Measurements from ENCODE around the gene YBEY.

YBEY gene

GRCh38 chr21:46329796-46330195, 43.7 kb downstream of the YBEY start:
- peaks cover 12 to 23% (median 13%) of the 10 kb centered on the region in 10 experiments for H3K4me1 ChIP-seq
- no peak for TF ChIP-seq Cebpa-rat (IDR thresholded peaks at IDR 0.05)

GRCh38 chr21:46334351-46335140, 48.4 kb downstream of the YBEY start:
- no peak for TF ChIP-seq Cebpa-rat (IDR thresholded peaks at IDR 0.05)
- Histone ChIP-seq H4K20me1 (peaks cover 0 to 44% (median 13%) of the 10 kb centered on the region in 11 experiments; a peak in 9 of 22 replicates), H3K4me1 (peaks cover 0 to 10% (median 0%) of the 10 kb centered on the region in 10 experiments; a peak in 7 of 20 replicates), H3K4me2 (no peak overlapping the region), H3K27me3 (no peaks in the 10 kb centered on the region), H3K27ac (no peak overlapping the region), H3K36me3 (peaks cover 68 to 100% (median 87%) of the 10 kb centered on the region in 11 experiments), H3K4me3 (no peak overlapping the region), H3K9ac (0 out of 22 replicates have a peak overlapping the region, but pooled peaks of 1 of the 11 experiments have one; percentile 5), H3K9me3 (replicated peaks in 1 of 11) (peaks cover 0 to 11% (median 2%) of the 10 kb centered on the region in 11 experiments; a peak in 7 of 22 replicates)

More at GRCh38 chr21:46329796-46330195, 43.7 kb downstream of the YBEY start:
- Histone ChIP-seq H3K36me3 (peaks cover 29 to 78% (median 66%) of the 10 kb centered on the region in 11 experiments), H3K4me2 (no peak overlapping the region), H3K27ac (no peak overlapping the region), H3K27me3 (no peaks in the 10 kb centered on the region), H3K4me3 (no peak overlapping the region), H3K9me3 (replicated peaks in 1 of 11) (no peaks in the 10 kb centered on the region), H3K9ac (0 out of 22 replicates have a peak overlapping the region, but pooled peaks of 1 of the 11 experiments have one; percentile 3), H4K20me1 (peaks cover 0 to 60% (median 11%) of the 10 kb centered on the region in 11 experiments; a peak in 12 of 22 replicates)

GRCh38 chr21:46336603-46337002, 50.5 kb downstream of the YBEY start:
- no peak overlapping the region for H3K9ac ChIP-seq
- no peak overlapping the region for H3K4me2 ChIP-seq
- peaks cover 0 to 17% (median 8%) of the 10 kb centered on the region in 11 experiments; a peak in 13 of 22 replicates for H3K9me3 ChIP-seq (replicated peaks in 1 of 11)
- H3K36me3 ChIP-seq, result peaks cover 62 to 100% (median 88%) of the 10 kb centered on the region in 11 experiments
- H3K27me3 ChIP-seq, result no peaks in the 10 kb centered on the region
- TF ChIP-seq Cebpa-rat (IDR thresholded peaks at IDR 0.05), result no peak
- no peak overlapping the region for H3K27ac ChIP-seq
- H4K20me1 ChIP-seq, result peaks cover 0 to 37% (median 11%) of the 10 kb centered on the region in 11 experiments; a peak in 9 of 22 replicates
- H3K4me1 ChIP-seq, result peaks cover 0 to 10% (median 0%) of the 10 kb centered on the region in 10 experiments; a peak in 7 of 20 replicates
- H3K4me3 ChIP-seq, result no peak overlapping the region

GRCh38 chr21:46340998-46341397, 54.9 kb downstream of the YBEY start:
- H3K4me3 ChIP-seq, result no peak overlapping the region
- H3K4me1 ChIP-seq, result peaks cover 0 to 4% (median 0%) of the 10 kb centered on the region in 10 experiments; a peak in 1 of 20 replicates
- H3K27ac ChIP-seq, result no peak overlapping the region
- H3K9me3 ChIP-seq (replicated peaks in 1 of 11), result peaks cover 0 to 17% (median 8%) of the 10 kb centered on the region in 11 experiments; a peak in 13 of 22 replicates
- no peak for TF ChIP-seq Cebpa-rat (IDR thresholded peaks at IDR 0.05)
- peaks cover 0 to 46% (median 12%) of the 10 kb centered on the region in 11 experiments; a peak in 13 of 22 replicates for H4K20me1 ChIP-seq
- H3K36me3 ChIP-seq, result peaks cover 63 to 94% (median 85%) of the 10 kb centered on the region in 11 experiments
- no peak overlapping the region for H3K9ac ChIP-seq
- no peaks in the 10 kb centered on the region for H3K27me3 ChIP-seq
- no peak overlapping the region for H3K4me2 ChIP-seq

GRCh38 chr21:46344219-46344915, 58.2 kb downstream of the YBEY start:
- TF ChIP-seq Cebpa-rat (IDR thresholded peaks at IDR 0.05), result no peak
- peaks cover 0 to 53% (median 13%) of the 10 kb centered on the region in 11 experiments; a peak in 13 of 22 replicates for H4K20me1 ChIP-seq
- H3K36me3 ChIP-seq, result peaks cover 63 to 94% (median 85%) of the 10 kb centered on the region in 11 experiments

GRCh38 chr21:46345861-46346260, 59.7 kb downstream of the YBEY start:
- H3K36me3 ChIP-seq, result peaks cover 66 to 94% (median 85%) of the 10 kb centered on the region in 11 experiments
- no peak overlapping the region for H3K4me2 ChIP-seq
- H3K27me3 ChIP-seq, result no peaks in the 10 kb centered on the region
- H3K4me3 ChIP-seq, result no peak overlapping the region
- no peak for TF ChIP-seq Cebpa-rat (IDR thresholded peaks at IDR 0.05)
- H3K9me3 ChIP-seq (replicated peaks in 1 of 11), result no peaks in the 10 kb centered on the region
- no peak overlapping the region for H3K27ac ChIP-seq
- H4K20me1 ChIP-seq, result peaks cover 0 to 57% (median 13%) of the 10 kb centered on the region in 11 experiments; a peak in 13 of 22 replicates
- peaks cover 0 to 4% (median 0%) of the 10 kb centered on the region in 10 experiments; a peak in 1 of 20 replicates for H3K4me1 ChIP-seq
- no peak overlapping the region for H3K9ac ChIP-seq

More at GRCh38 chr21:46344219-46344915, 58.2 kb downstream of the YBEY start:
- no peak overlapping the region for H3K4me2 ChIP-seq
- H3K9me3 ChIP-seq (replicated peaks in 1 of 11), result peaks cover 0 to 10% (median 8%) of the 10 kb centered on the region in 11 experiments; a peak in 13 of 22 replicates
- H3K27me3 ChIP-seq, result no peaks in the 10 kb centered on the region
- H3K27ac ChIP-seq, result no peak overlapping the region
- H3K9ac ChIP-seq, result no peak overlapping the region
- H3K4me3 ChIP-seq, result no peak overlapping the region
- H3K4me1 ChIP-seq, result peaks cover 0 to 4% (median 0%) of the 10 kb centered on the region in 10 experiments; a peak in 1 of 20 replicates

GRCh38 chr21:46346296-46347202, 60.4 kb downstream of the YBEY start:
- Histone ChIP-seq H3K4me3 (no peak overlapping the region), H3K36me3 (peaks cover 71 to 94% (median 89%) of the 10 kb centered on the region in 11 experiments), H3K9ac (no peak overlapping the region), H3K27me3 (no peaks in the 10 kb centered on the region), H3K9me3 (replicated peaks in 1 of 11) (no peaks in the 10 kb centered on the region), H3K4me1 (peaks cover 0 to 4% (median 0%) of the 10 kb centered on the region in 10 experiments; a peak in 1 of 20 replicates), H4K20me1 (peaks cover 0 to 59% (median 13%) of the 10 kb centered on the region in 11 experiments; a peak in 13 of 22 replicates), H3K27ac (no peak overlapping the region), H3K4me2 (no peak overlapping the region)
- TF ChIP-seq Cebpa-rat (IDR thresholded peaks at IDR 0.05), result no peak

GRCh38 chr21:46347203-46347550, 61.0 kb downstream of the YBEY start:
- Histone ChIP-seq H3K4me1 (no peaks in the 10 kb centered on the region), H3K36me3 (peaks cover 78 to 94% (median 89%) of the 10 kb centered on the region in 11 experiments), H3K9ac (no peak overlapping the region), H3K27me3 (no peaks in the 10 kb centered on the region), H3K4me2 (no peak overlapping the region), H4K20me1 (peaks cover 0 to 61% (median 13%) of the 10 kb centered on the region in 11 experiments; a peak in 14 of 22 replicates), H3K9me3 (replicated peaks in 1 of 11) (no peaks in the 10 kb centered on the region), H3K4me3 (no peak overlapping the region), H3K27ac (no peak overlapping the region)
- no peak for TF ChIP-seq Cebpa-rat (IDR thresholded peaks at IDR 0.05)
